HG02884 (cell line): ENCODE measurements around the gene SLC9B1.
"Not testable (repeated sequence)": the region's sequence is repeated elsewhere in the genome, so short reads cannot be mapped to it uniquely, and the experiment has no call there.

Source experiments
- ATAC-seq: cut with Tn5 transposase; IDR thresholded peaks from one replicate; pipeline ENCODE4 v1.9.1; 2021; ENCODE audit warnings: mild to moderate bottlenecking, moderate library complexity; ENCODE audit not compliant: unreplicated experiment

The SLC9B1 gene

DNA sequence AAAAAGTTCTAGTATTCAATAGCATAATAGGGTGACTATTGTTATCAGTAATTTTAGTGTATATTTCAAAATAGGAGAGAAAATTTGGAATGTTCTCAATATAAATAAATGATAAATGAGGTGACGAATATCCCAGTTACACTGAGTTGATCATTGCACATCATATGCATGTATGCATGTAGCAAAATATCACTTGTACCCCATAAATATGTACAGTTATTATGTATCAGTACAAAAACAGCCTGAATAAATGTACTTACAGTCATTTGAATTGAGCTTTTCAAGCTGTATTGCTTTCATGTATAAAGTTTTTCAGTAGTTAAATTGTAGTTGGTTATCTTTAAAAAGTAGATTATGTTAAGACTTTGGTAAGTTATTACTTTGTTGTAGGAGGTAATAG, 138.2 kb downstream of the SLC9B1 start:
- ATAC-seq = no peak

GRCh38 chr4:102878901-102879300, 140.6 kb downstream of the SLC9B1 start:
- no peak for ATAC-seq

DNA sequence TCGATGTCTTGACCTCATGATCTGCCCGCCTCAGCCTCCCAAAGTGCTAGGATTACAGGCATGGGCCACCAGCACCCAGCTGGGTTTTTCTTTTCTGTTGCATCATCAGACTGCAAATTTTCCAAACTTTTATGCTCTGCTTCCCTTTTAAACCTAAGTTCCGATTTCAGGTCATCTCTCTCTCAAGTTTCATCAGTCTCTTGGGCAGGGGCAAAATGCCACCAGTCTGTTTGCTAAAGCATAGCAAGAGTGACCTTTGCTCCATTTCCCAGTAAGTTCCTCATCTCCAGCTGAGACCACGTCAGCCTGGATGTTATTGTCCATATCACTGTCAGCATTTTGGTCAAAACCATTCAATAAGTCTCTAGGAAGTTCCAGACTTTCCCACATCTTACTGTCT, 141.2 kb downstream of the SLC9B1 start:
- not testable (repeated sequence) for ATAC-seq

- not testable (repeated sequence) for ATAC-seq
These were observed 141.9 kb downstream of the SLC9B1 start for GRCh38 chr4:102877477-102878106.

DNA sequence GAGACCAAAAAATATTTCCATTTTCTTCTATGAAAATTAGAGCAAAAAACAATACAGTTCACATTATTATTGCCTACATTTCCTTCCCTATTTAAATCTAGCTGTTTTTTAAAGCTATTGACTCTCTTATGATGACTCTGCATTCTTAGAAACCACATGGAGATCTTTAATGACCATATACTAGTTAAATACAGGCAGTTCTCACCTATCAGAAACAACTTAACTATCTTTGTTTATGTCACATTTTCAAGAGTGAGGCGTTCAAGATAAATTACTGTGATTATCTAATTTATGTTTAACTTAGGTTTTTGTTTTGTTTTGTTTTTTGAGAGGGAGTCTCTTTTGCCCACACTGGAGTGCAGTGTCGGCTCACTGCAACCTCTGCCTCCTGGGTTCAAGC, 147.7 kb downstream of the SLC9B1 start:
- no peak for ATAC-seq

GRCh38 chr4:102869569-102870197, 149.8 kb downstream of the SLC9B1 start:
- ATAC-seq = peak; percentile 24

- ATAC-seq = peak; percentile 81
These were observed 150.5 kb downstream of the SLC9B1 start, which contains the start of gene CISD2 for GRCh38 chr4:102868781-102869568. TSS of gene CISD2 (plus strand) at chr4:102868992. CDS start at chr4:102869085, 93 bp downstream.

DNA sequence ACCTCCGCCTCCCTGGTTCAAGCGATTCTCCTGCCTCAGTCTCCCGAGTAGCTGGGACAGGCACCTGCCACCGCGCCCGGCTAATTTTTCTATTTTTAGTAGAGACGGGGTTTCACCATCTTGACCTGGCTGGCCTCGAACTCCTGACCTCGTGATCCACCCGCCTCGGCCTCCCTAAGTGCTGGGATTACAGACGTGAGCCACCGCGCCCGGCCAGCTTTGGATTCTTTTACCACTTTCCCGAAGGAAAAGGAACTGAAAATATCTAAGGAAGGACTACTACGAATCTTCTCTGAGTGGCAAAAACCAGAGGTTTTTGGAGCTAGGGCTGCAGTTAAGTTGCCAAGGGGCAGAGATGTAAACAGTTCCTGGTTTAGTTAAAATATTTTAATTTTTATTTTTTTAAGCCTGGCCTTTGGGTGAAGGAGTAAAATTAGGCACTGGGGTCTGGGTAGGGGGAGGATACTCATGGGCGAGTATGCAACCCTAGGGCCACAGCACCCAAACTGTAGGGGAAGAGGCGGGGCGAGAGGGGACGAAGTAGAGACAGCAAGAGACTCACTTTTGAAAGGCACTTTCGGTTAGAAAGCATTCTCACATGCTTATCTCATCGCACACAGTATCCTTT, 151.2 kb downstream of the SLC9B1 start:
- peak; percentile 46 for ATAC-seq

DNA sequence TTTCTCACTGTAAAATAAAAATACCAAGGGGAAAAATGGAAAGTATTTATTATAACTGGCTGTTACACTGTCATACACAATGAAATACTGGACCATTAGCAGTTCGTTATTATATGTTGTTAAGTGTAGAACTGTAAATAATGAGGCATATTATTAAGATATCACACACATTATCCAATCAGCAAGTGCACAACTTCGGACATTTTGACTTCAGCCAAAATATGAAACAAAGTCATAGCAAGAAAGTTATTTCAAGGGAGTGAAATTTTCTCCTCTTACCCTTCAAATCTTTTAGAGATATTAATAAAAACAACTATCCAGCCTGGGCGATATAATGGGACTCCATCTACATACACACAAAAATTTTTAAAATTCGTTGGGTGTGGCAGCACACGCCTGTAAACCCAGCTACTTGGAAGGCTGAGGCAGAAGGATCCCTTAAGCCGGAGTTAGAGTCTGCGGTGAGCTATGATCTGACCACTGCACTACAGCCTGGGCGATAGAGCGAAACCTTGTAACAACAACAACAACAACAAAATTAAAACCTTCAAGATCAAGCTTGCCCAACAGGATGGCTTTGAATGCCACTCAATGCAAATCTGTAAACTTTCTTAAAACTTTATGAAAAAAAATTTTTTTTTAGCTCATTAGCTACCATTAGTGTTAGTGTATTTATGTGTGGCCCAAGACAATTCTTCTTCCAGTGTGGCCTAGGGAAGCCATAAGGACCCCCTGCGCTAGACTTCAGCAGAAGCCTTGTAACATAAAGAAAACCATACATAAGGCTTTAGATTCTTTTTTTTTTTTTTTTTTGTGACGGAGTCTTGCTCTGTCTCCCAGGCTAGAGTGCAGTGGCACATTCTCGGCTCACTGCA, 152.0 kb downstream of the SLC9B1 start:
- ATAC-seq = no peak

DNA sequence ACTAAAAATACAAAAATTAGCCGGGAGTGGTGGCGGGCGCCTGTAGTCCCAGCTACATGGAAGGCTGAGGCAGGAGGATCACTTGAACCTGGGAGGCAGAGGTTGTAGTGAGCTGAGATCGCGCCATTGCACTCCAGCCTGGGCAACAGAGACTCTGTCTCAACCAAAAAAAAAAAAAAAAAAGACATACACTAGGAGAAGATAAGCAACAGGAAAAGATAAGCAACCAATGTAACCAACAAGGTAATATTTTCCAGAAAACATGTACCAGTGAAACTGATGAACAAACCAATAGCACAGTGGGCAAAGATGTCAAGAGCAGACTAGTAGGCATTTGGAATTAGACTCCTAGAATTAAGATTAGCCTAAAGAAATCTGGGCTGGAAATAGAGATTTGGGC, 154.2 kb downstream of the SLC9B1 start:
- not testable (repeated sequence) for ATAC-seq

- no peak for ATAC-seq
These were observed 156.8 kb downstream of the SLC9B1 start for GRCh38 chr4:102862747-102863146.

- ATAC-seq = no peak
These were observed 157.5 kb downstream of the SLC9B1 start for GRCh38 chr4:102862016-102862415.

DNA sequence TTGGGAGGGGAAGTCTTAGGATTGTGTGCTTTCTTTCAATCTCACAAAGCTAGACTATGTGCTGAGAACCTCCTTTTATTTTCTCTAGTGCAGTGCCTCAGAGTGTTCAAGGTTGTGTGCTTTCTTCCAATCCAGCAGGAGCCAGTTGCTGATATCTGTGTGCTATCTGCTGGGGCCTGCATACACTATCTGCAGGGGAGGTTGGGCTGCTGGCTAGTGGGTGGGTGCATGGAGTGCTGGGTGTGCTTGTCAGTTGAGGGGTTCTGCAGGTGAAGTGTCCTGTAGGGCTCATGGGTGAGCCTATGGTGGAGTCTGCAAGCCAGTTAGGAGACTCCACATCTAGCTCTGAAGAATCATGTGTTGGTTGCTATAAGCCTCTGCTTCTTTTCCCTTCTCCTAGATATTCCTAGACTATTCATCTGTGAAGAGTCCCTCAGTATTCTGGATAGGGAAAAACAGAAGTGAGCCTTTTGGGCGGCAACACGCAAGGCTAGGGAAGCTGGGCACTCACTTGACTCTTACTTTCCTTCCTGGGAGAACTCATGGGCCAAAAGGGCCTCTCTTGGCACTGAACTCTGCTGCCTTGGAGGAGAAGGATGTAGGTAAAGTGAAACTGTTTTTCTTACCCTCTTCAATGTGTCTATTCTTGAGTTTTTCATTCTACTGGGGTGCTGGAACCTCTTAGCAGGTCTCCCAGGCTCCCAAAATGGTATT, 158.7 kb downstream of the SLC9B1 start:
- no peak for ATAC-seq

DNA sequence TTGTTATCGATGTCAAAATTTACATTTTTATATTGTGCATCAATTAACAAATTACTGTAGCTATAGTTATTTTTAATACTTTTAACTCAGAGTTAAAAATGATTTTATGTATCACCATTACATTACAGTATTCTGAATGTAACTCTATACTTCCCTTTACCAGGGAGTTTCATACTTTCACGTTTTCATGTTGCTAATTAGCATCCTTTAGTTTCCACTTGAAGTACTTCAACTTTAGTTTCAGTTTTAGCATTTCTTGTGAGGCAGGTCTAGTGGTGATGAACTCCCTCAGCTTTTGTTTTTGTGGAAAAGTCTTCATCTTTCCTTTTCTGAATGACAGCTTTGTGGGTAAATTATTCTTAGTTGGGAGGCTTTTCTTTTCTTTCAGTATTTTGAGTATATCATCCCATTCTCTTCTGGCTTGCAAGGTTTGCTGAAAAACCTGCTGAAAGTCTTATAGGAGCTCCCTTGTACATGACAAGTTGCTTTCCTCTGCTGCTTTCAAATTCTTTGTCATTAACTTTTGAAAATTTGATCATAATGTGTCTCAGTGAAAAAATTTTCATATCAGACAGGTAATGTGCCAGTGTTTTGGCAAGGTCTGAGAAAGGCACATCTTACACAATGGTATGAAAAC, 160.6 kb downstream of the SLC9B1 start:
- no peak for ATAC-seq
